K562 (cell line): ENCODE results near the gene ARMH3. TPM values are rescaled to one million over a fixed set of nuclear protein-coding genes. Genes with fewer than 3 reads are reported as not detected.

Experiments used
- ATAC-seq: fragments of 200-7000 bp; cut with Tn5 transposase; 3 replicates; pipeline ENCODE4 v1.9.1; 2020; ENCODE audit warnings: moderate library complexity
- BruUV-seq: library from RNA; stranded (reverse); fragments of 400-500 nt; replicated peaks from 2 replicates; lab custom pipeline; 2021; lab: Mats Ljungman, UMichigan
- CTCF ChIA-PET: fragments of 300-600 bp; formaldehyde crosslinking; extraction: SDS; loops from one replicate; lab custom pipeline; 2021; ENCODE audit warnings: low intra/inter-chr PET ratio; lab: Yijun Ruan, JAX
- POLR2A ChIA-PET: fragments of 300-600, 350-650 bp; sonication (Branson Sonifier 250); formaldehyde crosslinking; extraction: SDS; loops from one replicate; lab custom pipeline; 2021; ENCODE audit warnings: antibody characterized with exemption, inconsistent platforms; lab: Yijun Ruan, JAX
- DNase-seq, 4 experiments: peaks; one replicate each; pipeline versions ENCODE4 v3.0.0 to v3.0.0-alpha.2; 2011 to 2018; ENCODE audit warnings: low spot score in 3 of 4, mixed read lengths in 3 of 4; ENCODE audit errors: extremely low read depth in 1 of 4
- FAIRE-seq: peaks from 2 replicates; lab custom pipeline; 2011; peaks lifted over from hg19 to GRCh38; lab: Jason Lieb, UNC
- H2AFZ ChIP-seq: 2 replicates; pipeline ENCODE4 v1.6.0; 2011; ENCODE audit warnings: low read depth, low read length, control low read depth, inconsistent platforms
- H3K27ac ChIP-seq: fragments of 200-600 bp; 3 replicates; pipeline ENCODE4 v1.8.0; 2011; ENCODE audit warnings: low read depth, mild to moderate bottlenecking, control low read depth, inconsistent platforms, low read length, moderate library complexity, mixed read lengths; ENCODE audit errors: extremely low read depth
- H3K27me3 ChIP-seq, 2 experiments: fragments of 300-600 bp in 1 of 2; 2 replicates in 1 of 2; 3 replicates in 1 of 2; pipeline versions ENCODE4 v1.6.0 to v1.8.0; 2011; ENCODE audit warnings: inconsistent platforms in 2 of 2, low read length in 2 of 2, mild to moderate bottlenecking in 1 of 2, mixed read lengths in 1 of 2, moderate library complexity in 1 of 2; ENCODE audit not compliant: control insufficient read depth in 2 of 2, insufficient read depth in 2 of 2
- H3K36me3 ChIP-seq: fragments of 300-600 bp; 3 replicates; pipeline ENCODE4 v1.8.0; 2011; ENCODE audit warnings: mild to moderate bottlenecking, low read length, inconsistent platforms; ENCODE audit not compliant: control insufficient read depth, insufficient read depth
- H3K4me1 ChIP-seq, 2 experiments: fragments of 200-600 bp in 1 of 2; replicated peaks in 1 of 2; 2 replicates in 1 of 2; 3 replicates in 1 of 2; pipeline versions ENCODE4 v1.5.1 to v1.8.0; 2011; ENCODE audit warnings: inconsistent platforms in 2 of 2, low read length in 2 of 2, mild to moderate bottlenecking in 1 of 2, mixed read lengths in 1 of 2, moderate library complexity in 1 of 2; ENCODE audit not compliant: control insufficient read depth in 2 of 2, insufficient read depth in 2 of 2
- H3K4me2 ChIP-seq: 2 replicates; pipeline ENCODE4 v1.6.1; 2011; ENCODE audit warnings: low read length, control low read depth, inconsistent platforms, mixed read lengths; ENCODE audit not compliant: insufficient read depth
- H3K4me3 ChIP-seq: fragments of 200-600 bp; sonication (generic), shearing (Covaris generic); 2 replicates; pipeline ENCODE4 v1.5.1; 2016; ENCODE audit warnings: control low read depth, inconsistent platforms
- H3K79me2 ChIP-seq: fragments of 200-600 bp; 3 replicates; pipeline ENCODE4 v1.8.0; 2011; ENCODE audit warnings: low read length, inconsistent platforms; ENCODE audit not compliant: control insufficient read depth, insufficient read depth
- H3K9ac ChIP-seq, 2 experiments: 2 replicates each; pipeline versions ENCODE4 v1.6.0 to v1.6.1; 2011; ENCODE audit warnings: low read depth in 2 of 2, low read length in 2 of 2, control low read depth in 1 of 2, inconsistent platforms in 1 of 2, mild to moderate bottlenecking in 1 of 2, mixed read lengths in 1 of 2; ENCODE audit not compliant: insufficient read depth in 1 of 2
- H3K9me1 ChIP-seq: one replicate; pipeline ENCODE4 v1.6.0; 2011; ENCODE audit warnings: inconsistent platforms, mild to moderate bottlenecking, low read length, moderate library complexity; ENCODE audit not compliant: control insufficient read depth, insufficient read depth
- H3K9me3 ChIP-seq: replicated peaks from 2 replicates; pipeline ENCODE4 v1.5.1; 2011; ENCODE audit warnings: low read depth, low read length, inconsistent platforms; ENCODE audit not compliant: control insufficient read depth, insufficient read depth
- H4K20me1 ChIP-seq: replicated peaks from 2 replicates; pipeline ENCODE4 v1.6.1; 2011; ENCODE audit warnings: low read length, inconsistent platforms, mixed read lengths; ENCODE audit not compliant: control insufficient read depth, insufficient read depth
- CBFB ChIP-seq: sonication (generic); formaldehyde crosslinking; IDR thresholded peaks from 2 replicates; pipeline ENCODE4 v1.4.0; 2020; ENCODE audit warnings: mild to moderate bottlenecking, missing genetic modification reagents
- CBX5 ChIP-seq: IDR thresholded peaks from 2 replicates; pipeline ENCODE4 v1.6.1; 2014; ENCODE audit warnings: low read depth, borderline replicate concordance
- HNRNPH1 ChIP-seq: fragments of 200-400 bp; formaldehyde crosslinking; optimal IDR thresholded peaks from 2 replicates; pipeline ENCODE3; 2017; ENCODE audit warnings: low read depth, mild to moderate bottlenecking, low read length, moderate library complexity
- MTA3 ChIP-seq: fragments of 450-650 bp; formaldehyde crosslinking; IDR thresholded peaks from 2 replicates; pipeline ENCODE4 v1.6.1; 2017; ENCODE audit warnings: mild to moderate bottlenecking, borderline replicate concordance
- SAP30 ChIP-seq: fragments of 200-600 bp; sonication (generic); IDR thresholded peaks from 2 replicates; pipeline ENCODE4 v1.6.1; 2012; ENCODE audit warnings: borderline replicate concordance, low read depth, mild to moderate bottlenecking, moderate library complexity, low read length, control low read depth, inconsistent platforms; ENCODE audit not compliant: insufficient read depth, poor library complexity, severe bottlenecking
- THRAP3 ChIP-seq: fragments of 450-650 bp; IDR thresholded peaks from 2 replicates; pipeline ENCODE4 v1.6.1; 2016; ENCODE audit warnings: mild to moderate bottlenecking, inconsistent platforms, borderline replicate concordance
- YBX1 ChIP-seq: fragments of 450-650 bp; IDR thresholded peaks from 2 replicates; pipeline ENCODE4 v1.7.1; 2016; ENCODE audit warnings: mild to moderate bottlenecking
- ZFP1 ChIP-seq: fragments of 450-650 bp; formaldehyde crosslinking; IDR thresholded peaks from 2 replicates; pipeline ENCODE4 v1.4.0; 2020; ENCODE audit warnings: mild to moderate bottlenecking, mixed read lengths
- ZNF175 ChIP-seq: fragments of 200-800 bp; sonication (Bioruptor generic); IDR thresholded peaks from 2 replicates; pipeline ENCODE4 v1.6.1; 2016; ENCODE audit warnings: low read depth, mild to moderate bottlenecking, missing genetic modification characterization, missing compliant biosample characterization
- ZNF431 ChIP-seq: sonication (generic); formaldehyde crosslinking; IDR thresholded peaks from 2 replicates; pipeline ENCODE4 v1.8.0; 2022; ENCODE audit warnings: mild to moderate bottlenecking, missing genetic modification reagents
- ZNF778 ChIP-seq: fragments of 450-650 bp; formaldehyde crosslinking; IDR thresholded peaks from 2 replicates; pipeline ENCODE4 v1.4.0; 2020; ENCODE audit warnings: mild to moderate bottlenecking, moderate library complexity
- WGBS: fragments of 100-300 bp; shearing (Covaris generic); methylation state at CpG from one replicate; pipeline ENCODE4 v1.1.6; 2016; ENCODE audit warnings: low coverage, mixed read lengths; ENCODE audit not compliant: insufficient coverage; ENCODE audit errors: missing lambda C conversion rate; 5-methylcytosine and 5-hydroxymethylcytosine counted together
- in situ Hi-C: fragments of 300-500 bp; cut with MboI; formaldehyde crosslinking; loops from 4 replicates; pipeline ENCODE4 v1.15.0; 2018; ENCODE audit warnings: inconsistent platforms, mixed read lengths
- intact Hi-C: fragments of 100-400 bp; cut with micrococcal nuclease; formaldehyde crosslinking; loops from 2 replicates; pipeline ENCODE4 v1.14.2; 2022
- polyA plus RNA-seq, 8 experiments: library from polyadenylated mRNA; depleted of rRNA in 4 of 8; stranded (reverse) in 5 of 8; unstranded in 3 of 8; fragments of >200 nt; fragmentation: Nextera tagmentation in 2 of 8; fragmentation: Illumina TruSeq in 1 of 8; extraction: Ambion mirVana in 2 of 8; extraction: Trizol in 1 of 8; gene quantifications; 2 replicates each; pipeline versions ENCODE4 v1.2.1 to v1.2.3, GENCODE V29; 2011 to 2014; ENCODE audit warnings: inconsistent platforms in 1 of 8, missing spikeins in 1 of 8
- total RNA-seq, 7 experiments: library from RNA; depleted of rRNA in 6 of 7; stranded (reverse); fragments of >200 nt in 6 of 7; fragmentation: Illumina TruSeq in 2 of 7; extraction: Trizol in 2 of 7; gene quantifications; 2 replicates each; pipeline versions ENCODE4 v1.2.1 to v1.2.3, GENCODE V29; 2011 to 2021; ENCODE audit warnings: low replicate concordance in 1 of 7
- TF ChIP-seq, protein P1 (sequence below): fragments of 250-450 bp; sonication (Bioruptor Pico); IDR thresholded peaks from 2 replicates; pipeline ENCODE4 v1.5.0; 2021; ENCODE audit warnings: mild to moderate bottlenecking, moderate library complexity
- TF ChIP-seq, protein P2 (sequence below): fragments of 450-650 bp; IDR thresholded peaks from 2 replicates; pipeline ENCODE4 v1.7.1; 2018; ENCODE audit warnings: mild to moderate bottlenecking, low read depth; ENCODE audit not compliant: partially characterized antibody
- TF ChIP-seq, protein P3 (sequence below): fragments of 150-350 bp; IDR thresholded peaks from 2 replicates; pipeline ENCODE4 v1.6.1; 2014; ENCODE audit warnings: low read depth, mild to moderate bottlenecking, low read length, borderline replicate concordance

The ARMH3 gene
- total and polyA plus RNA-seq, 9 of the 15 experiments (the other 6 are each of a cell fraction or from before 2014, with no cell fraction given) = 0.29 to 0.73 TPM; not detected in 7

DNA sequence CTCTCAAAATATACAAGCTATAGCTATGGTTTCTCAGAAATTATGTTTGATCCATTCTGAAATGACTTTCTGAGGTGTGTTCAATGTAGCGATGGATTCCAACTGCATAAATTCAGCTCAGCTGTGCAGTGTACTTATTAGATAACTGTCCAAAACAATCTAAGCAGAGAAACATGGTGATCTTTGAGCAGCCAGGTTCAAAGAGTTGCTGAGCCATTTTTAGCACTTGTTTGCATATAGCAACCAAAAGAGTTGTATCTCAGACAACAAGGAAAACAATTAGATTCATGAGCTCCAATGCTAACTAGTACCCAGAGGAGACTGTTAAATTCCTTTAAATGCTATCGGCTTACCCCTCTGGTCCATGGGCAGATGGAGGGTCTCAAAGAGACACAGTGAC is 196.4 kb downstream of the ARMH3 start:
- no peak overlapping the region for H3K9ac ChIP-seq
- WGBS = no CpG with 5 or more reads among the region's 2 CpGs
- in situ Hi-C loops (no loop called here), intact Hi-C loops (no loop called here)
- no peak for FAIRE-seq
- no peaks in the 10 kb centered on the region for H3K4me1 ChIP-seq
- CTCF ChIA-PET = no interaction called here
- no peak for DNase-seq
- POLR2A ChIA-PET = no interaction called here
- no peaks in the 10 kb centered on the region for H4K20me1 ChIP-seq
- no peaks in the 10 kb centered on the region for H3K9me1 ChIP-seq
- no peaks in the 10 kb centered on the region for H3K9me3 ChIP-seq
- H3K36me3 ChIP-seq = no peaks in the 10 kb centered on the region
- no peak overlapping the region for H3K4me3 ChIP-seq
- no peak overlapping the region for H3K4me2 ChIP-seq
- no peak for ATAC-seq
- no peak overlapping the region for H2AFZ ChIP-seq
- BruUV-seq = no TSS peak
- no peaks in the 10 kb centered on the region for H3K27me3 ChIP-seq
- H3K79me2 ChIP-seq = no peaks in the 10 kb centered on the region
- no peak overlapping the region for H3K27ac ChIP-seq
- TF ChIP-seq, protein P1, sequence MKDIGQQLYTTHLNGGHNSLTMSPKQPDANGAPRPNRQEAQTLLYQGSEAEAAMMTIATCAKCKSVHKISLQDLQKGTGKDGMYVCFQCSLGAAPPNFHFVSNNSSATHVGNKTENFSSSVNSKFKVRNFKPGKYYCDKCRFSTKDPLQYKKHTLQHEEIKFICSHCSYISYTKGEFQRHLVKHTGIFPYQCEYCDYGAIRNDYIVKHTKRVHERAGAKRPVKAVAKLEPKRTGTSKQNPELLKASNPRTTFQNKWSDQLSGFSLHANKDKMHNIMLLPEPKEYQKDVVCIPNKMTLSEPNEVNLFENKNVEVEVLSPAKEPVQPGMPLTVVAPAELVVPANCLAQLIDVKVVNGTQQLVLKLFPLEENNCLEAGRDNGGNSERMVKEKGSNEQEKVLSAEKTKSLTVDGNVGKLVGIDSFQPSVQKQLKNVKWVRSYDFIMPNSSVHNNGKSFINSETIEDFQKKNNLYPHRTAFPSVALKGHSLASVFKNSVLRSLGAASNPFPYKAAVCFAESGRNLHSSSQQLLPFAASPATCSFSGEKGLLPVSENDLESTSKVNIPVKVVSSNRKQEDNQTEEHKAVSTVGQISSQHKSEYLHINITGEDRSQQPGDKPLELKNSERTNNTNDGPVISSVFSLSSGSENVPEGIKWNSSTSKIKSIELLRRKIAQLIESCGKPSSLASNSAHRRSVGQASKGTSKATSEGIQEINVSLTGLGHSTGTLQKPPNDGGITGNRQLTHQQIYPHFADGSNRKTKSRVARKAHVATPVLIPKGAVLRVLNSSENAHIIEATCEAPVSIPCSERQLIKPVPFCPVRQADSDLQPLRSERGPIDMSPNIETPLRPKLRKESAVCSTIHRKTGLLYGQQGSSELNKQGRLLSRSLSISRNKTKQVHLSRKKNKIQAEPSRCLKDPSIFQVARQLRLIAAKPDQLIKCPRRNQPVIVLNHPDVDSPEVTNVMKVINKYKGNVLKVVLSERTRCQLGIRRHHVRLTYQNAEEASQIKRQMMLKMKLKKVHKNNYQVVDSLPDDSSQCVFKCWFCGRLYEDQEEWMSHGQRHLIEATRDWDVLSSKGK (CRISPR knock-in tag) = no peak
- no peak for TF ChIP-seq HNRNPH1
- TF ChIP-seq ZNF175 (CRISPR knock-in tag) = no peak
- TF ChIP-seq CBX5 = no peak
- no peak for TF ChIP-seq MTA3
- no peak for TF ChIP-seq CBFB (CRISPR knock-in tag)
- no peak for TF ChIP-seq THRAP3
- no peak for TF ChIP-seq YBX1
- TF ChIP-seq ZNF778 = no peak
- TF ChIP-seq, protein P2, sequence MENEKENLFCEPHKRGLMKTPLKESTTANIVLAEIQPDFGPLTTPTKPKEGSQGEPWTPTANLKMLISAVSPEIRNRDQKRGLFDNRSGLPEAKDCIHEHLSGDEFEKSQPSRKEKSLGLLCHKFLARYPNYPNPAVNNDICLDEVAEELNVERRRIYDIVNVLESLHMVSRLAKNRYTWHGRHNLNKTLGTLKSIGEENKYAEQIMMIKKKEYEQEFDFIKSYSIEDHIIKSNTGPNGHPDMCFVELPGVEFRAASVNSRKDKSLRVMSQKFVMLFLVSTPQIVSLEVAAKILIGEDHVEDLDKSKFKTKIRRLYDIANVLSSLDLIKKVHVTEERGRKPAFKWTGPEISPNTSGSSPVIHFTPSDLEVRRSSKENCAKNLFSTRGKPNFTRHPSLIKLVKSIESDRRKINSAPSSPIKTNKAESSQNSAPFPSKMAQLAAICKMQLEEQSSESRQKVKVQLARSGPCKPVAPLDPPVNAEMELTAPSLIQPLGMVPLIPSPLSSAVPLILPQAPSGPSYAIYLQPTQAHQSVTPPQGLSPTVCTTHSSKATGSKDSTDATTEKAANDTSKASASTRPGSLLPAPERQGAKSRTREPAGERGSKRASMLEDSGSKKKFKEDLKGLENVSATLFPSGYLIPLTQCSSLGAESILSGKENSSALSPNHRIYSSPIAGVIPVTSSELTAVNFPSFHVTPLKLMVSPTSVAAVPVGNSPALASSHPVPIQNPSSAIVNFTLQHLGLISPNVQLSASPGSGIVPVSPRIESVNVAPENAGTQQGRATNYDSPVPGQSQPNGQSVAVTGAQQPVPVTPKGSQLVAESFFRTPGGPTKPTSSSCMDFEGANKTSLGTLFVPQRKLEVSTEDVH = no peak
- TF ChIP-seq SAP30 = no peak
- no peak for TF ChIP-seq ZNF431 (CRISPR knock-in tag)
- TF ChIP-seq, protein P3, sequence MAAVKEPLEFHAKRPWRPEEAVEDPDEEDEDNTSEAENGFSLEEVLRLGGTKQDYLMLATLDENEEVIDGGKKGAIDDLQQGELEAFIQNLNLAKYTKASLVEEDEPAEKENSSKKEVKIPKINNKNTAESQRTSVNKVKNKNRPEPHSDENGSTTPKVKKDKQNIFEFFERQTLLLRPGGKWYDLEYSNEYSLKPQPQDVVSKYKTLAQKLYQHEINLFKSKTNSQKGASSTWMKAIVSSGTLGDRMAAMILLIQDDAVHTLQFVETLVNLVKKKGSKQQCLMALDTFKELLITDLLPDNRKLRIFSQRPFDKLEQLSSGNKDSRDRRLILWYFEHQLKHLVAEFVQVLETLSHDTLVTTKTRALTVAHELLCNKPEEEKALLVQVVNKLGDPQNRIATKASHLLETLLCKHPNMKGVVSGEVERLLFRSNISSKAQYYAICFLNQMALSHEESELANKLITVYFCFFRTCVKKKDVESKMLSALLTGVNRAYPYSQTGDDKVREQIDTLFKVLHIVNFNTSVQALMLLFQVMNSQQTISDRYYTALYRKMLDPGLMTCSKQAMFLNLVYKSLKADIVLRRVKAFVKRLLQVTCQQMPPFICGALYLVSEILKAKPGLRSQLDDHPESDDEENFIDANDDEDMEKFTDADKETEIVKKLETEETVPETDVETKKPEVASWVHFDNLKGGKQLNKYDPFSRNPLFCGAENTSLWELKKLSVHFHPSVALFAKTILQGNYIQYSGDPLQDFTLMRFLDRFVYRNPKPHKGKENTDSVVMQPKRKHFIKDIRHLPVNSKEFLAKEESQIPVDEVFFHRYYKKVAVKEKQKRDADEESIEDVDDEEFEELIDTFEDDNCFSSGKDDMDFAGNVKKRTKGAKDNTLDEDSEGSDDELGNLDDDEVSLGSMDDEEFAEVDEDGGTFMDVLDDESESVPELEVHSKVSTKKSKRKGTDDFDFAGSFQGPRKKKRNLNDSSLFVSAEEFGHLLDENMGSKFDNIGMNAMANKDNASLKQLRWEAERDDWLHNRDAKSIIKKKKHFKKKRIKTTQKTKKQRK = no peak
- no peak for TF ChIP-seq ZFP1 (CRISPR knock-in tag)
